SH-SY5Y (cell line): ENCODE measurements around the gene JAZF1.

Source experiments
- GATA2 ChIP-seq: IDR thresholded peaks from 2 replicates; pipeline ENCODE4 v1.6.1; 2011; ENCODE audit warnings: mild to moderate bottlenecking, low read depth, low read length
- GATA3 ChIP-seq: IDR thresholded peaks from 2 replicates; pipeline ENCODE4 v1.6.1; 2011; ENCODE audit warnings: low read depth, mild to moderate bottlenecking, low read length, moderate library complexity

DNA sequence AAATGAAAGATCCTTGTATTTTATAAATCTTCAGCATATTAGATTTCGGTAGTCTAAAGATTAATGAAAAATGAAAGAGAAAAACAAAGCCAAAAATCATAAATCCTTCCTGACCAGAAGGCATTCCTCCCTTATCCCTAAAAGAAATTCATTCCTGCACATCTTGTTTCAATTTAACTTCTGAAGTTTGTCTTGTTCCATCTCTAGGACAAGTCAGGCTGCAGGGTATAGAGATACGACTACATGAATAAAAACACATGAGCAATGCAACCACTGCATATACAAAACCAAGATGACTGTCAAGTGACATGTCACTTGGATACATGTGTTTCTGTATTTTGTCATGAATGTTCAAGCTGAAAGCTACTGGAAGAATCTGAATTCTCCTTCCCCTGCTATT, 214.9 kb downstream of the JAZF1 start:
- TF ChIP-seq GATA2 (no peak), GATA3 (no peak)
